Measurements from ENCODE around the gene NANOGP8.

DNA sequence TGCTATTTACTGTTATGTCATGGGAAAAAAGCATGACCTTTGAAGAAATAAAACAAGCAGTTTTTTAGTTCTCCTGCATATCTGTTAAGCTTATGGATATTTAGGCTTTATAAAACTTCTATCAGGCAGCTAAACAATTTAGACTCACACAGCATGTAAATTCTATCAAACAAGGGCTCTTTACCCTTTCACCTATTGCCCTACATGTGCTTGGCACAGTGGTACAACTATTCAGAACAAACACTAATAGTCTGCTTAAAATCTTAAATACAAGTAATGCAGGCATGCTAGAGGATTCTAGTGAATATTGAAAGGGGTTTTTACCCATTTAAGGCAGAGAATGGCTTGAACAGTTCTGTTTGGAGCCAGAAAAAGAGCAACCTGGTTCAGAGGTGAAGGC, 23.4 kb upstream of the NANOGP8 start:
- TF ChIP-seq, protein P1, sequence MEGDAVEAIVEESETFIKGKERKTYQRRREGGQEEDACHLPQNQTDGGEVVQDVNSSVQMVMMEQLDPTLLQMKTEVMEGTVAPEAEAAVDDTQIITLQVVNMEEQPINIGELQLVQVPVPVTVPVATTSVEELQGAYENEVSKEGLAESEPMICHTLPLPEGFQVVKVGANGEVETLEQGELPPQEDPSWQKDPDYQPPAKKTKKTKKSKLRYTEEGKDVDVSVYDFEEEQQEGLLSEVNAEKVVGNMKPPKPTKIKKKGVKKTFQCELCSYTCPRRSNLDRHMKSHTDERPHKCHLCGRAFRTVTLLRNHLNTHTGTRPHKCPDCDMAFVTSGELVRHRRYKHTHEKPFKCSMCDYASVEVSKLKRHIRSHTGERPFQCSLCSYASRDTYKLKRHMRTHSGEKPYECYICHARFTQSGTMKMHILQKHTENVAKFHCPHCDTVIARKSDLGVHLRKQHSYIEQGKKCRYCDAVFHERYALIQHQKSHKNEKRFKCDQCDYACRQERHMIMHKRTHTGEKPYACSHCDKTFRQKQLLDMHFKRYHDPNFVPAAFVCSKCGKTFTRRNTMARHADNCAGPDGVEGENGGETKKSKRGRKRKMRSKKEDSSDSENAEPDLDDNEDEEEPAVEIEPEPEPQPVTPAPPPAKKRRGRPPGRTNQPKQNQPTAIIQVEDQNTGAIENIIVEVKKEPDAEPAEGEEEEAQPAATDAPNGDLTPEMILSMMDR (IDR thresholded peaks at IDR 0.05; ENCODE audit: low read depth, low read length), result no peak
- TF ChIP-seq EZH2phosphoT487 (IDR thresholded peaks at IDR 0.05; ENCODE audit: low read depth), result no peak

Data from OCI-LY3 (cell line).